ENCODE data around the gene HSH2D. TPM values are rescaled to one million over a fixed set of nuclear protein-coding genes. Genes with fewer than 3 reads are reported as not detected.

The HSH2D gene
- total and polyA plus RNA-seq, 9 donors, result 0.20 to 1.3 (median 0.31) TPM

DNA sequence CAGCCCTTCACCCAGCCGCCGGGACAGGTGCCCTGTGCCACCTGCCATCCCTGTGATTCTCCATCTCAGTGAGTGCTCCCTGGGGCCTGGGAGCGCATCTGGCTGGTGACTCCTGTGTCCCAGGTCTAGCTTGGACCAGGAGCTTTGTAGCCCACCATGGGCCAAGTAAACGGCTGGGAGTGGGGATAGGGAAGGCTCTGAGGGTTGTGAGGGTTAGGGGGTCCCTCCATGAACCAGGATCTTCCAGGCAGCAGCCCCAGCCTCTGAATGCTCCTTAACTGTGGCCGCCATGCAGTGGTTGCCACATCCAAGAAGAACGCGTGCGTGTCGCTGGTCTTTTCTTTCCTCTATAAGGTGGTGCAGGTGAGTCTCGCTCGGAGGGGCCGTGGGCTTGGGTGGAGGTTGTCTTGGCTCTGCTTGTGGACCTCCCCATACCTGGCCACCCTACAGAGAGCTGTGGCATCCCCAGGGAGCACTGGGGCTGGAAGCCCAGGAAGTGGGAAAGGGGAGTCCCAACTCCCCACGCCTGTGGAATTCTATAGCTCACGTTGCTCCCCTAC lies 62.6 kb downstream of the HSH2D start:
- no peak overlapping the region for H3K4me3 ChIP-seq
- H3K27ac ChIP-seq, result no peak overlapping the region
- peaks cover 2% of the 10 kb centered on the region for H3K4me1 ChIP-seq (ENCODE audit: insufficient read depth)
- TF ChIP-seq EP300 (IDR thresholded peaks at IDR 0.05), result no peak
- TF ChIP-seq, protein P1, sequence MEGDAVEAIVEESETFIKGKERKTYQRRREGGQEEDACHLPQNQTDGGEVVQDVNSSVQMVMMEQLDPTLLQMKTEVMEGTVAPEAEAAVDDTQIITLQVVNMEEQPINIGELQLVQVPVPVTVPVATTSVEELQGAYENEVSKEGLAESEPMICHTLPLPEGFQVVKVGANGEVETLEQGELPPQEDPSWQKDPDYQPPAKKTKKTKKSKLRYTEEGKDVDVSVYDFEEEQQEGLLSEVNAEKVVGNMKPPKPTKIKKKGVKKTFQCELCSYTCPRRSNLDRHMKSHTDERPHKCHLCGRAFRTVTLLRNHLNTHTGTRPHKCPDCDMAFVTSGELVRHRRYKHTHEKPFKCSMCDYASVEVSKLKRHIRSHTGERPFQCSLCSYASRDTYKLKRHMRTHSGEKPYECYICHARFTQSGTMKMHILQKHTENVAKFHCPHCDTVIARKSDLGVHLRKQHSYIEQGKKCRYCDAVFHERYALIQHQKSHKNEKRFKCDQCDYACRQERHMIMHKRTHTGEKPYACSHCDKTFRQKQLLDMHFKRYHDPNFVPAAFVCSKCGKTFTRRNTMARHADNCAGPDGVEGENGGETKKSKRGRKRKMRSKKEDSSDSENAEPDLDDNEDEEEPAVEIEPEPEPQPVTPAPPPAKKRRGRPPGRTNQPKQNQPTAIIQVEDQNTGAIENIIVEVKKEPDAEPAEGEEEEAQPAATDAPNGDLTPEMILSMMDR (IDR thresholded peaks at IDR 0.05), result no peak
- TF ChIP-seq POLR2A (IDR thresholded peaks at IDR 0.05), result no peak
- WGBS, 3 donors, result 83 to 85% (median 83%) methylated on average over 14 of the region's 14 CpGs
- H3K36me3 ChIP-seq, result no peaks in the 10 kb centered on the region
- no peaks in the 10 kb centered on the region for H3K27me3 ChIP-seq
- peaks cover 0 to under 1% of the 10 kb centered on the region in 2 donors for H3K9me3 ChIP-seq
- DNase-seq, result no peak
- intact Hi-C loops (cut with DNase I), result no loop called here

GRCh38 chr19:16206637-16207036 lies 63.2 kb downstream of the HSH2D start:
- H3K27me3 ChIP-seq, result no peaks in the 10 kb centered on the region
- H3K4me1 ChIP-seq (ENCODE audit: insufficient read depth), result peaks cover 2% of the 10 kb centered on the region
- H3K9me3 ChIP-seq, result peaks cover 0 to 4% of the 10 kb centered on the region in 2 donors
- WGBS, 3 donors, result 92 to 96% (median 95%) methylated on average over 7 of the region's 7 CpGs
- no peak overlapping the region for H3K4me3 ChIP-seq
- intact Hi-C loops (cut with DNase I), result no loop called here
- no peaks in the 10 kb centered on the region for H3K36me3 ChIP-seq
- TF ChIP-seq, protein P1 (IDR thresholded peaks at IDR 0.05), result no peak
- TF ChIP-seq EP300 (IDR thresholded peaks at IDR 0.05) (no peak), POLR2A (IDR thresholded peaks at IDR 0.05) (no peak)
- no peak overlapping the region for H3K27ac ChIP-seq
- no peak for DNase-seq

- WGBS, 3 donors, result 82 to 91% (median 87%) methylated on average over 10 of the region's 10 CpGs
- Histone ChIP-seq H3K27me3 (no peaks in the 10 kb centered on the region), H3K36me3 (no peaks in the 10 kb centered on the region)
These were observed 63.6 kb downstream of the HSH2D start for GRCh38 chr19:16207063-16207462.

GRCh38 chr19:16207490-16208025 lies 64.1 kb downstream of the HSH2D start:
- TF ChIP-seq, protein P1 (IDR thresholded peaks at IDR 0.05), result no peak
- TF ChIP-seq EP300 (IDR thresholded peaks at IDR 0.05), result no peak
- DNase-seq, result no peak
- H3K27me3 ChIP-seq, result no peaks in the 10 kb centered on the region
- 86 to 91% (median 88%) methylated on average over 12 of the region's 12 CpGs for WGBS, 3 donors
- peaks cover 2% of the 10 kb centered on the region for H3K4me1 ChIP-seq (ENCODE audit: insufficient read depth)
- intact Hi-C loops (cut with DNase I), result no loop called here
- no peak overlapping the region for H3K27ac ChIP-seq
- no peaks in the 10 kb centered on the region for H3K36me3 ChIP-seq
- H3K4me3 ChIP-seq, result no peak overlapping the region
- peaks cover 0 to 4% of the 10 kb centered on the region in 2 donors for H3K9me3 ChIP-seq

More at GRCh38 chr19:16207063-16207462, 63.6 kb downstream of the HSH2D start:
- Histone ChIP-seq H3K4me1 (ENCODE audit: insufficient read depth) (peaks cover 2% of the 10 kb centered on the region), H3K9me3 (peaks cover 0 to 4% of the 10 kb centered on the region in 2 donors), H3K27ac (no peak overlapping the region), H3K4me3 (no peak overlapping the region)
- no peak for DNase-seq
- intact Hi-C loops (cut with DNase I), result no loop called here
- TF ChIP-seq EP300 (IDR thresholded peaks at IDR 0.05), result no peak
- TF ChIP-seq POLR2A (IDR thresholded peaks at IDR 0.05), result no peak
- TF ChIP-seq, protein P1 (IDR thresholded peaks at IDR 0.05), result no peak

Small RNAs within 50 kb of the gene (small RNA-seq; reads per million reads assigned to genes)
- gene RF00017, result not detected

Other genes with a start within 250 kb of the HSH2D start
- 1 to 10 TPM in 1 of 7 donors, under 1 TPM in 1, not detected in 5; 0.75 to 1.1 TPM for gene CYP4F2, start 245.6 kb upstream of the HSH2D start, total RNA-seq
- not detected for gene CYP4F2, start 245.6 kb upstream of the HSH2D start, polyA plus RNA-seq
- 1 to 10 TPM in 1 of 7 donors, under 1 TPM in 6; 0.13 to 1.3 (median 0.30) TPM for gene CYP4F11, start 209.2 kb upstream of the HSH2D start, total RNA-seq
- under 1 TPM in 1 of 2 donors, not detected in 1; 0.15 TPM for gene CYP4F11, start 209.2 kb upstream of the HSH2D start, polyA plus RNA-seq
- gene OR10H4, start 194.7 kb upstream of the HSH2D start, total RNA-seq, result not detected
- not detected for gene OR10H4, start 194.7 kb upstream of the HSH2D start, polyA plus RNA-seq
- 100 to 1,000 TPM; 286 to 642 (median 554) TPM for gene TPM4, start 67.2 kb upstream of the HSH2D start, total RNA-seq
- gene TPM4, start 67.2 kb upstream of the HSH2D start, polyA plus RNA-seq, result 100 to 1,000 TPM; 347 to 664 TPM
- gene RAB8A, start 31.8 kb upstream of the HSH2D start, total RNA-seq, result 10 to 100 TPM; 17.2 to 70.5 (median 52.9) TPM
- 100 to 1,000 TPM in 1 of 2 donors, 10 to 100 TPM in 1; 23.8 to 114 TPM for gene RAB8A, start 31.8 kb upstream of the HSH2D start, polyA plus RNA-seq
- gene CIB3, start 29.8 kb downstream of the HSH2D start, total RNA-seq, result not detected
- gene CIB3, start 29.8 kb downstream of the HSH2D start, polyA plus RNA-seq, result not detected
- gene FAM32A, start 41.7 kb downstream of the HSH2D start, total RNA-seq, result 10 to 100 TPM; 37.9 to 62.6 (median 43.7) TPM
- gene FAM32A, start 41.7 kb downstream of the HSH2D start, polyA plus RNA-seq, result 10 to 100 TPM; 62.7 to 68.6 TPM
- gene AP1M1, start 54.2 kb downstream of the HSH2D start, total RNA-seq, result 10 to 100 TPM; 28.4 to 81.7 (median 59.3) TPM
- 10 to 100 TPM; 38.9 to 42.6 TPM for gene AP1M1, start 54.2 kb downstream of the HSH2D start, polyA plus RNA-seq
- gene KLF2, start 181.1 kb downstream of the HSH2D start, total RNA-seq, result 100 to 1,000 TPM in 3 of 7 donors, 10 to 100 TPM in 4; 69.5 to 399 (median 97.8) TPM
- 10 to 100 TPM; 48.3 to 48.7 TPM for gene KLF2, start 181.1 kb downstream of the HSH2D start, polyA plus RNA-seq

Measured in ovary (tissue), 9 donors.